ENCODE data around the gene KLRF1. TPM values are rescaled to one million over a fixed set of nuclear protein-coding genes. Genes with fewer than 3 reads are reported as not detected.

Gene KLRF1
- total RNA-seq, 1 donor from 2014 or later: not detected

DNA sequence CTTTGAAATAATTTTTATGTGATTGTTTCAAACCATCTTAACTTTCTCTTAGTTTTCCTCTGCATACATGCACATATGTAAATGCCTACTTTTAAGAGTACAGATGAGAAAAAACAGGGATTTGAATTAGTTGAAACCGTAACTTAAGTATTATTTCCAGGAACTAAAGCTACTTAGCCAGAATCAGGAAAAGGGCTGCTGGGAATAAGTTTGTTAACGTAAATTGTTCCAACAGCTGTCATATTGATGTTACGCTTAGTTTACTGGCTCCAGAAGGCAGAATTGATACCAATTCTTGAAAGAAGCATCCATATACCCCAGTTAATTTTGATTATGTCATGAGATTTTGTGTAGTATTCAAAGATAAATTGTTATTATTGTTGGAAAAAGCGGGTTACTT is 17.9 kb upstream of the KLRF1 start:
- no peak for DNase-seq (ENCODE audit: low spot score)

DNA sequence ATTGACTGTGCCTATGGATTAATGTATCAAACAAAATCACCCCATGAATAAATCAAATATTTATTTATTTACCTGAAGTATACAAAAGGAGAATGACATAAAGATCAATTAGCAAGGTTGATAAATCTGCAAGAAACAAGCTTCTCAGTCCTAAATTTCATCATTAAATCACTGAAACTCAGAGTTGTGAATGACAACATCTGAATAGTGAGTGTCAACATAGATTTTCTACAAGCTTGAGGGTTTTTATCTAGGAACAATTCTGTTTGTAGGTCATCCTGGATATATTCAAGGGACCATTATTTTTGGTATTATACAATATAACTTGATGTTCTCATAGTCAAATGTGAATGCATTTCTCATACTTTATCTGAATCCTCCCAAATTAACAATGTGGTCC is 17.4 kb upstream of the KLRF1 start:
- no peak for DNase-seq (ENCODE audit: low spot score)

DNA sequence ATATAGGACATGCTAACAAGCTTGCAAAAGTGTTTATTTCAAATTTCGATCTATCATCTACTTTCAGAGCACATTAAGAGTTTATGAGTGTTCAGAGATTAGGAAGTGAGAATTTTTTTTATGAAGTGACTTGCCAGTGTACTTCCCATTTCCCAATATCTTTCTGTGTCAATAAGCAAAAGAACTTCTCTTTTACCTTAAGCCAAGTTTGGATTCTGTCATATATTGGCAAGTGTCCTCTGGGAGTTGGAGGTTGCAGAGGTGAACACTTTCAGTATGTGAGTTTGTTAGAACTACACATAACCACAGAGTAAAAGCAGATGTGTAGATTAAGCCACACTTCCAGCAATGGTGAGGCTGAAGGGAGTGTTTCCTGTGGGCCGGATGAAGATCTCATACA is 16.6 kb upstream of the KLRF1 start:
- DNase-seq (ENCODE audit: low spot score): no peak

DNA sequence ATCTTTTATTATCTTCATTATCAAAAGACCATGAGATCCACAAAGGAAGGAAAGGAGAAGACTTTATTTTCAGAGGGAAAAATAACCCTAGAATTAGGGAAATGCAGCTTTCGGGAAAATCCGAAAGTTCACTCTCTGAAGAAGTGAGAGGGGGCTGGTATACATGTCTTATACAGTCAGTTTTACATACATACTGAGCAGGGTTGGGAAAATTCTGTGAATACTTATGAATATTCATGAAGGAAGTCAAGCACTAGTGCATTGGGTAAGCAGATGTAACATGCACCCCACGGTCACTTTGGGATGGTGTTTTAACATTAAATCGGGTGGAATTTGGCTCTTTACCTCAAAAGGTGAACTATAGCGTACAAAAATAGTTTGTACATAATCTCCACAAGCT is 15.7 kb upstream of the KLRF1 start:
- DNase-seq (ENCODE audit: low spot score): no peak

DNA sequence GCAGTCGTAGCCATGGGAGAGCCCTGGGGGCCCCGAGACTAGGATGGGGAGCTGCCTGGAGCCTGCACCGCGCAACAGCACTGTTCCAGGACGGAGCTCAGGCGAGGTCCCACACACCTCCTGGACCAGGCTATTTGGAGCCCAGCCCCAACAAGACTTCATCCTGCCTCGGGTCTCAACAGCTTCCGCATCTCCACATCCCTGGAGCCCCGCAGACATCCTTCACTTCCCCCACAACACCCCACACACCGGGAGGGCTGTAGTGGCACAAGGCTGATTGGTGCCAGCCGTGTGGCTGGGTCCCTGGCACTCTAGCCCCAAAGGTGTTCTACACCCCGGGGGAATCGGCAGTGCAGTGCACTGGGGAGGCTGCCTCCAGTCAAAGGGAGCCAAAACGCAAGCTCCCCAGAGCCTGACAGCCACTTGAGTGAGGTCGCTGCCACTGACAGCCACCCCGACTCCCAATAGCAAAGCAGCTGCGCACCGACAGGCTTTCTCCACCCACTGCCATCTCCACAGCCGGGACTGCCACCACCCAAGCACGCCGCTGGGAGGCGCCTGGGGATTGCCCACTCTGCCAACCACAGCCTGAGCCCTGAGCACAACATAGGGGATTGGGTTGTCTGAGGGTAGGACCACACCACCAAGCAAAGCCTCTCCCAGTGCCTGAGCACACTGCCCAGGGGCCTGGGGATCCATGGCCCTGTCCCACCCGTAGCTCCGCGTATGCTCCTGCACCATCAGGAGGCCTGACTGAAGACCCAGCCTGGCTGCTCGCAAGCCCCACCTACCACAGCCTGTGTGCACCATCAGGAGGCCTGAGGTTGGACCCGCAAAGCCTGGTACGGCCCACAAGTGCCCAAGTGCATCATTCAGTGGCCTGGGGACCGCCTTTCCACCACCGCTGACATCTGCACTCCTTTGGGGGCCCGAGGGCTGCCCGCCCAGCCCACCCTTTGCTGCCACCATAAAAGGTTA is 13.2 kb upstream of the KLRF1 start:
- peak; percentile 86 for DNase-seq (ENCODE audit: low spot score)

DNA sequence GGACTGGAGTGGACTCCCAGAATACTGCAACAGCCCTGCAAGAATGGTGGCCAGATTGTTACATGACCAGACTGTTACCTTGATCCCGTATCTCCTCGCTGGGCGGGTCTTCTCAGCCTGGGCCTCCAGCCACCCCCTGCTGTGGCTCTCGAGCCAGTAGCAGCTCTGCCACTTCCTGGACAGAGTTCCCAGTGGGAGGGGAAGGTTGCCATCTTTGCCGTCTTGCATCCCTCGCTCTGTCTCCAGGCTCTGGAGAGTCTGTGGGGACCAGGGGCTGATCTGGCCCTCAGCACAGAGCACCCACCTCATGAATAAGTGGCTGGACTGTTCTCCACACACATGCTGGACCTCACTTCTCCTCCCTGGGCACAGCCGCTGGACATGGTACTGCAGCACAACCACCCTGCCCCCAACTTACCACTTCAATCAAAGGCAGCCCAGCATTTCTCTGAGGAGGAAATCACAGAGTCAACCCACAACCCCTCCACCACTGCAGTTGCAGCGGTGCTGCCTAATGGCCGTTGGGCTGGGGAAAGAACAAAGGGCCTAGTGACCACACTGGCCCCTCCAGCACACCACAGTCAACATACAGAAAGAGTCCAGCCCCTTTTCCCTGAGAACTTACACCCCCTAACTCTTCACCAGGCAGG is 6.9 kb upstream of the KLRF1 start:
- DNase-seq (ENCODE audit: low spot score): no peak

DNA sequence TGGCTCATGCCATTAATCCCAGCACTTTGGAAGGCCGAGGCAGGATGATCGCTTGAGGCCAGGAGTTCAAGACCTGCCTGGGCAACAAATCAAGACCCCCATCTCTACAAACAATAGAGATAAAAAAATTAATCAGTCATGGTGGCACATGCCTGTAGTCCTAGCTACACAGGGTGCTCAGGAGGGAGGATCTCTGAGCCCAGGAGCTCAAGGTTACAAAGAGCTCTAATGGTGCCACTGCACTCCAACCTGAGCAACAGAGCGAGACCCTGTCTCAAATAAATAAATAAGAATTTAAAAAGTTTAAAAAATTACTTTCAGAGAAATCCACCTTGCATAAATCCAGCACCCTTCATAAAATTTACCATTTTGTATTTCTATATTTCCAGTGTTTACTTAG is 2.2 kb downstream of the KLRF1 start:
- no peak for DNase-seq (ENCODE audit: low spot score)

DNA sequence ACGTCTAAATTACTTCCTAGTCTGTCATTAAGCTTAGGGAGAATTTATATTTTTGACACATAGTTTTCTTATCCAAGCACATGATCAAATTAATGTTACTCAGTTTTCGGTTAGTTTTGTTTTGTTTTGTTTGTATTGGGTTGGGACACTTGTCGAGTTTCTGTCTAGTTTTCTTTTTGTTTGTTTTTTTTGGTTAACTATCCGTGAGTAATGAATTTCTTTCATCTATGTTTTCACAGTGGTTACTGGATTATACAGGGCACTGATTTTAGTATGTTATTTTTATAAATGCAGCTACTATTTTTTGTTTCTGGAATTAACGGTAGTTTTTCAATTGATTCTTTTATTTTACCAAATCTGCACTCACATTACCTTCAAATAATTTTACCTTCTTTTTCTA is 2.7 kb downstream of the KLRF1 start:
- DNase-seq (ENCODE audit: low spot score): no peak

DNA sequence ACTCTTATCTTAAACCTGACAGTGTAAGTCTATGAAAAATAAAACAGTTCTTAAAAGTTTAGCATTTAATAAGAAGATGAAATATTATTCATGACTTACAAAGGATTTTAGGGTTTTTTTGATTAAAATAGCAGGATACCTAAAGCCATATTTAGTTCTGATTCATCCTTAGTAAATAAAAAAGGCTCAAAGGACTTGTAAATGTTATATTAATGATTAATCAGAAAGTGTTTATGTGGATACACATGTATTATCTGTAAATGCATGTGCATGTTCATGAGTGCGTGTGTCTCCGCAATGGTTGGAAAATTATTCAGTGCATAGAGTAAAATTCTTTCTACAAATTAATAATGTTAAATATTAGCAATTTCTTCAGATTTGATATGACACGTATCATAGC is 4.4 kb downstream of the KLRF1 start:
- DNase-seq (ENCODE audit: low spot score): no peak

DNA sequence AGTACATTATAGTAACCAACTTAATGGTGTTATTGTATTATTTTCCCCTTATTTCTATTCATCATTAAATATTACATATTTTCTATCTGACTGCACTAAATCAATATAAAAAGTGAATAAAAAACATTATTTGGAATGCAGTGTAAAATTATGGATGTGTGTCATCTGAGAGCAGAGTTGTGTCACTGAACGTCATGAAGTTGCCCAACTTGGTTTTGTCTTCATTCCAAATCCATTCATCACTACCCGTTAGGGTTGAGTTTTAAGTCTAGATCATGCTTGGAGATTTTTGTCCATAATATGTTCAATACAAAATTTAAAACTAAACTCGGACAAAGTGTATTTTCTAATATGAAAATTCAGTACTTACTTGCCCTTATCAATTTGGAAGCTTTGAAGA is 16.1 kb downstream of the KLRF1 start:
- no peak for DNase-seq (ENCODE audit: low spot score)

DNA sequence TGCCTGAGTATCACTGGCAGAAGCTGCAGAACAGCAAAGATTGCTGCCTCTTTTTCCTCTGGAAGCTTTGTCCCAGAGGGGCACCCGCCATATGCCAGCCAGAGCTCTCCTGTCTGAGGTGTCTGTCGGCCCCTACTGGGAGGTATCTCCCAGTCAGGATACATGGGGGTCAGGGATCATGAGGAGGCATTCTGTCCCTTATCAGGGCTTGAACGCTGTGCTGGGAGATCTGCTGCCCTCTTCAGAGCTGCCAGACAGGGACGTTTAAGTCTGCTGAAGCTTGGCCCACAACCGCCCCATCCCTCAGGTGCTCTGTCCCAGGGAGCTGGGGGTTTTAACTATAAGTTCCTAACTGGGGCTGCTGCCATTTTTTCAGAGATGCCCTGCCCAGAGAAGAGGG is 21.6 kb downstream of the KLRF1 start:
- no peak for DNase-seq (ENCODE audit: low spot score)

DNA sequence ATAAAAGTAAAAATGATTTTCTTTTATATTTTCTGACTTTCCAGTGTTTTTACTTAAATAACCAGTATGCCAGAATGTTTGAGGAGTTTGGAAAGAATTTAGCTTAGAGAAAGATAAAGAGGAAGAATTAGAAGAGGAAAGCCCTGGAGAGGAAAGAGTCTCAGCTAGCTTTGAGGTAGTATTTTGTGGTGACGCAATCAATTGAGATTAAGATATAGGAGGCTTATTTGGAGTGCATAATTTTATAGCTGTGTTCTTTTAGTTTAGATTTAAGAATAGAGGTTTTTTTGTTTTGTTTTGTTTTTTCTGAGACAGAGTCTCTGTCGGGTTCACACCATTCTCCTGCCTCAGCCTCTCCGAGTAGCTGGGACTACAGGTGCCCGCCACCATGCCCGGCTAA is 23.8 kb downstream of the KLRF1 start:
- DNase-seq (ENCODE audit: low spot score): no peak

DNA sequence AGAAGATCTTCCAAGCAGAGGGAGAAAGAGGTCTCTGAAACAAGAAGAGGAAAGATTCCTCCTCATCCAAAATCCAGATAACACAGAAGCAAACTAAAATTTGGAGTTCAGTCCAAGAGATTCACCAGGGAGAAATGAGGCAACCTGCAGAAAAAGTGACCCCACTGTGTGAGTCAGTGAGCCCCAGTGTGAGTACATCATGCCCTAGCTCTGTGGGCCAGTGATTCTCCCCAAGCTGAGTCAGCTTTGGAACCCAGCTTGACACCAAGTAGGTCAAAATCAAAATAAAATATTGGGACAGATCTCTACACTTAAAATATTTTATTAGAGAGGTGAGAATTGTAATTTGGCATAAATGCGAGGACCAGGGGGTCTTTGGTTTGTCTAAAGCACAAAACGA is 24.6 kb downstream of the KLRF1 start:
- DNase-seq (ENCODE audit: low spot score): no peak

DNA sequence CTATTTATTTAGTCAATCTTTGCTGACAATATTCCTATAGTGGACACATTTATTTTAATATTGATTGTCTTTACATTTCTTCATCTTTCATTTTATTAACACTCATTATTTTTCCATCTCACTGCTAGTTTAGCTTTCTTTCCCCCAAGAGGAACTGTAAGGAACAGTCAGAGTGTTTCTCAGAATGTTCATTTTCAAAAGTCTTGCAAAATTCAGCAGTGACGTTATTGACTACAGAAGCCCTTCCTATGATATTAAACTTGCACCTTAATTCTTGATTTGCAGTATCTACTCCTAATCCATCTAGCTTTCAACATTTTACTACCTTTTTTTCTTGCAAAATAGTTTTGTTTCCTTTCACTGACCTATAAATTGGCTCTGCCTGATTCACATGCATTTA is 28.9 kb downstream of the KLRF1 start:
- DNase-seq (ENCODE audit: low spot score): no peak

DNA sequence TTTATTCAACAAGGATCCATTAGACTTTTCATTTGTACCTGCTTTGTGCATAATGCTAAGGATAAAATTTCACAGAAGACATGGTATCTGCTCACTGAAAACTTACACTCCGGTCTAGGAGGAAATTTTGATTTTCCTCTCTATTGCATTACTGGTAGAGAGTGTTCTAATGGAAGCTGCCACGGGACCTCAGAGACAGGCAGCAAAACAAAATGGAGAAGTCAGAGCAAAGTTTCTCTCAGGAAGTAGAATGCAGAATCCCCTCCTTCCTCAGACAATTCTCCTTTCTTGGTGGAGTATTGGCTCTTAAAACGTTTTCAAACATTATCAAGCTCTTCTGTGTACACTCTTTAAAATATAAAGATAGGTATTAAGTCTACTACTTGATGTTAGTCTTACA is 29.6 kb downstream of the KLRF1 start:
- no peak for DNase-seq (ENCODE audit: low spot score)

DNA sequence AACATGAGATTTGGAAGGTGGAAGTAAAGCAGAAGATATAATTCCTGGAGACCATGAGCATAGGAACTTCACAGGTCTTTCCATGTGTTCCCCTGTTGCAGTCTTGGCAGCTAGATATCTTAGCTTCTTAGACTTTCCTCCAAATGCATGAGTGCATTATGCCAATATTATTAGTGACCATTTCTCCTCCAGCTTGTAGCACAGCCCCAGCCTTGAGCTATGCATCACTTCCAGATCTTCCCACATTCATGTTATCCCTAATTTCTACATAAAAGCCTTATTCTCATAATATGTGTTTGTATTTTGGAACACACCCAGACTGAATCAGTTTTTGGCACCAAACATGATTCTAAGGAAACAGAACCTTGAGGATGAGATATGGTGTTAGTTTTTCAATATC is 30.9 kb downstream of the KLRF1 start:
- no peak for DNase-seq (ENCODE audit: low spot score)

DNA sequence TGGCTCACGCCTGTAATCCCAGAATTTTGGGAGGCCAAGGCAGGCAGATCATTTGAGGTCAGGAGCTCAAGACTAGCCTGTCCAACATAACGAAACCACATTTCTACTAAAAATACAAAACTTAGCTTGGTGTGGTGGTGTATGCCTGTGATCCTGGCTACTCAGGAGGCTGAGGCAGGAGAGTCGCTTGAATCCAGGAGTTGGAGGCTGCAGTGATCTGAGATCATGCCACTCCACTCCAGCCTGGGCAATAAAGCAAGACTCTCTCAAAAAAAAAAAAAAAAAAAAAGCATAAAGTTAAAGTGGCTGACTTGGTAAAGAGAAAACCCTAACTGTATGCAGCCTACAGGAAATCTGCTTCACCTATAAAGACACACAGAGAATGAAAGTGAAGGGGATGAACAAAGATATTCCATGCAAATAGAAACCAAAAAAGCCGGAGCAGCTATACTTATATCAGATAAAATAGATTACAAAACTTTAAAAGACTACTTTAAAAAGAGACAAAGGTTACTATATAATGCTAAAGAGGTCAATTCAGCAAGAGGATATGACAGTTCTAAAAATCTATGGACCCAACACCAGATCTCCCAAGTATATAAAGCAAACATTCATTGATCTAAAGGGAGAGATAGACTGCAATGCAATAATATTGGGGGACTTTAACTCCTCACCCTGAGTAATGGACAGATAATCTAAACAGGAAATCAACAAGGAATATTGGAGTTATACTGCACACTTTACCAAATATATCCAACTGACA is 37.8 kb downstream of the KLRF1 start:
- DNase-seq (ENCODE audit: low spot score): no peak

DNA sequence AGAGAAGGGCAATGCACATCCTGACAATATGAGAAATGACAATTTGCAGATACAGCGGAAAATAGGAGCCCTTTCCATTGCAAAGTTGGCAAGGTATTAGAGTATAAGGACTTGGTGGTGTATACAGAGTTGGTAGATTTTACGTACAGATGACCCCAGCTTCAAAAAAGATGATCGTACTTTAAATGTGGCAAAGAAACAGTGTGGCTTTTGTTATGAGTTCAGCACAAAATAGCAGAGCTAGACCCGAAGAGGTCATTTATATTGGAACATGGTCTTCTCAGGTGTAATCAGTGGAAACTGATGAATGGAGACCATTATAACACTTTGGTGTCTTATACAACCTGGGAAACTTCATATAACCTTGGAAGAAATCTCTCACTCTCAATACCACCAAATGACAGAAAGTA is 39.6 kb downstream of the KLRF1 start:
- no peak for DNase-seq (ENCODE audit: low spot score)

DNA sequence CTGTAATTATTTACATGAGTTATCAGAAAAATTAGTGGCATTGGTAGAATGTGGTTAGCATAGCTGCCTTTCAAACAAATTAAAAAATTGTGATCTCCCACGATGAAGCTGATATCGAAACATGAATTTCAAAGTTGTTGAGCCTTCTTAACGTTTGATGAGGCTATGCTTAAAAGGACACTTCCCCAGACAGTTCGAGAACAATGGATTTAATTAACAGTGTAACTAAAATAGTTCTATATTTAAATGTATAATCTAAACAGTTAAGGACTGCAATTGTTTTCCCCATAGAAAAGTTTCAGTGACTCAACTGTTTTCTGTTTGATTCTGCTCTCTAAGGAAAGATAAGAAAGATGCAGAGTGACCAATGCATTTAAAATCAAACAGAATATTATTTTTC is 40.2 kb downstream of the KLRF1 start:
- DNase-seq (ENCODE audit: low spot score): no peak

DNA sequence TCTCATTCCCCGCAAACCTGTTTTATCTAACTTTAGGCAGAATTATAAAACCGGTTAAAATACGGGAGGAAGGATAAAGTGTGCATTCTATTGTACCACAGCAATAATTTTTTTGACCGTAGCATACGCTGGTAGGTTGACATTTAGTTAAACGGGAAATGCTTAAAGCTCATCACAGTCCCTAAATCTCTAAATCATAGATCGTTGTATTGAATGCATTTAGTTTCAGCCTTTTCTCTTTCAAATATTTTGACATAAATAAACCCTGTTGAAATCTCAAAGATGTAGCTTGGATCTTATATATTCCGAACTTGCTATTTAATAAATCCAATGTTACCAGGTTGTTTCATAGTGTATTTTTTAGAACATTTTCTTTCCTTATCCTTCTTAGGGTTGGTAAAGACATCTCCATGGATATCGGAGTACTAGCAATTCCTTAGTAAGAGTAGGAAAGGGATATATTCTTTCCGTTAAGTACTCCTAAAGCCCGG is 41.1 kb downstream of the KLRF1 start:
- no peak for DNase-seq (ENCODE audit: low spot score)

DNA sequence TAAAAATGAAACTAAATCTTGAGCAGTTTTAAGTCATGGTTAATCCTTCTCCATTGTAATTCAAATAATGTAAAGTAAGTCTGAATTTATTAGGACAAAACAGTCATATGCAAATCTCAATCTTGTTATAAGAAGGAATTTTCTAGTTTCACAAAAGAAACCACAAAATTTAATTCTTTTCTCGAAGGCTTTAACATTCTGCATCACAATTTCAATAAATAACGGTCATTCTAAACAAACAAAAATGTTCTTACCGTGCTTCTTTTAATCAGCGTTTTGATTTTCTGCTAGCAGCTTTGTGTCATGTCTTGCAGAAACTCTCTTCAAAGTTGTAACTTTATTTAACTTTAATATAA is 41.6 kb downstream of the KLRF1 start:
- no peak for DNase-seq (ENCODE audit: low spot score)

DNA sequence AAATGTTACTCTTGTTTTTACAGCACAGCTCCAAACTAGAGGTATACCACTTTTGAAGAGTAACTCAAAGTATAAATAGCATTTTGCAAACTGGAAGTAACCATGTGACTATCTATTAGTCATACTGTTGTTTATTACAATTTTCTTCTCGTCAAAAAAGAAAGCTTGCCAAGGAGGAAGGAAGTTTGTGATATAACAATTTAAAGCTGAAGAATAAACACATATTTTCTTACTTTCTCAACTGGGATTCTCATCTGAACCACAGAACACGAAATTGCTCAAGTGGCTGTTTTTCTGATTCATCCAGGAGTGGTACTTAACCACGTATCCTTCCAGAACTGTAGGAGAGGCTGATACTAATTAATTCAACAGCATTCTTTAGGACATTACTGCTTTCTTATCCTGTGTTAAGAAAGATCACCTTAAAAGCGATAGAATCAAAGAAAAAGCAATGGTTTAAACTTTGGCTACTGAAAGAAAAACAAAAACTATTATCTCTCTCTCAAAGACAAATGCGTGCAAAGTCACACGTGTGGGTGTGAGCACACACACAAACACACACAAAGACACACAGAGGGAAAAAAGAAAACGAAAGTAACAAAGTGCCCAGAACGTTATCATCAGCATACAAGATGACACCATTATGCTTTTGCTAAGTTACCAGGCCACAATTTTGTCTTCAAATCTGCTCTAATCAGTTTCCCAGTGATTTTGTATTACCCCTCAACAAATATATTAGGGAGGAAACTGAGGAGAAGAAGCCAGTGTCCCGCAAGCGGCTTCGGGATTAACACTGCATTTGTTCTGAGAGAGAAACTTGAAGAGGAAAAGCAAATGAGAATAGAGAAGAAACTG is 42.3 kb downstream of the KLRF1 start, which contains the start of gene CLEC2B:
TSS of gene CLEC2B (minus strand) at position 48 of the 855 bp plus-strand sequence.
- DNase-seq (ENCODE audit: low spot score): no peak
